K562 (cell line): ENCODE results near the gene TCF25. TPM values are rescaled to one million over a fixed set of nuclear protein-coding genes. Genes with fewer than 3 reads are reported as not detected.

Experiments
- ATAC-seq: fragments of 200-7000 bp; cut with Tn5 transposase; 3 replicates; pipeline ENCODE4 v1.9.1; 2020; ENCODE audit warnings: moderate library complexity
- BruUV-seq: library from RNA; stranded (reverse); fragments of 400-500 nt; replicated peaks from 2 replicates; lab custom pipeline; 2021; lab: Mats Ljungman, UMichigan
- CTCF ChIA-PET: fragments of 300-600 bp; formaldehyde crosslinking; extraction: SDS; loops from one replicate; lab custom pipeline; 2021; ENCODE audit warnings: low intra/inter-chr PET ratio; lab: Yijun Ruan, JAX
- POLR2A ChIA-PET: fragments of 300-600, 350-650 bp; sonication (Branson Sonifier 250); formaldehyde crosslinking; extraction: SDS; loops from one replicate; lab custom pipeline; 2021; ENCODE audit warnings: antibody characterized with exemption, inconsistent platforms; lab: Yijun Ruan, JAX
- DNase-seq, 4 experiments: peaks; one replicate each; pipeline versions ENCODE4 v3.0.0 to v3.0.0-alpha.2; 2011 to 2018; ENCODE audit warnings: low spot score in 3 of 4, mixed read lengths in 3 of 4; ENCODE audit errors: extremely low read depth in 1 of 4
- FAIRE-seq: peaks from 2 replicates; lab custom pipeline; 2011; peaks lifted over from hg19 to GRCh38; lab: Jason Lieb, UNC
- H2AFZ ChIP-seq: 2 replicates; pipeline ENCODE4 v1.6.0; 2011; ENCODE audit warnings: low read depth, low read length, control low read depth, inconsistent platforms
- H3K27ac ChIP-seq: fragments of 200-600 bp; 3 replicates; pipeline ENCODE4 v1.8.0; 2011; ENCODE audit warnings: low read depth, mild to moderate bottlenecking, control low read depth, inconsistent platforms, low read length, moderate library complexity, mixed read lengths; ENCODE audit errors: extremely low read depth
- H3K27me3 ChIP-seq, 2 experiments: fragments of 300-600 bp in 1 of 2; 2 replicates in 1 of 2; 3 replicates in 1 of 2; pipeline versions ENCODE4 v1.6.0 to v1.8.0; 2011; ENCODE audit warnings: inconsistent platforms in 2 of 2, low read length in 2 of 2, mild to moderate bottlenecking in 1 of 2, mixed read lengths in 1 of 2, moderate library complexity in 1 of 2; ENCODE audit not compliant: control insufficient read depth in 2 of 2, insufficient read depth in 2 of 2
- H3K36me3 ChIP-seq: fragments of 300-600 bp; 3 replicates; pipeline ENCODE4 v1.8.0; 2011; ENCODE audit warnings: mild to moderate bottlenecking, low read length, inconsistent platforms; ENCODE audit not compliant: control insufficient read depth, insufficient read depth
- H3K4me1 ChIP-seq, 2 experiments: fragments of 200-600 bp in 1 of 2; replicated peaks in 1 of 2; 2 replicates in 1 of 2; 3 replicates in 1 of 2; pipeline versions ENCODE4 v1.5.1 to v1.8.0; 2011; ENCODE audit warnings: inconsistent platforms in 2 of 2, low read length in 2 of 2, mild to moderate bottlenecking in 1 of 2, mixed read lengths in 1 of 2, moderate library complexity in 1 of 2; ENCODE audit not compliant: control insufficient read depth in 2 of 2, insufficient read depth in 2 of 2
- H3K4me2 ChIP-seq: 2 replicates; pipeline ENCODE4 v1.6.1; 2011; ENCODE audit warnings: low read length, control low read depth, inconsistent platforms, mixed read lengths; ENCODE audit not compliant: insufficient read depth
- H3K4me3 ChIP-seq: fragments of 200-600 bp; sonication (generic), shearing (Covaris generic); 2 replicates; pipeline ENCODE4 v1.5.1; 2016; ENCODE audit warnings: control low read depth, inconsistent platforms
- H3K79me2 ChIP-seq: fragments of 200-600 bp; 3 replicates; pipeline ENCODE4 v1.8.0; 2011; ENCODE audit warnings: low read length, inconsistent platforms; ENCODE audit not compliant: control insufficient read depth, insufficient read depth
- H3K9ac ChIP-seq, 2 experiments: 2 replicates each; pipeline versions ENCODE4 v1.6.0 to v1.6.1; 2011; ENCODE audit warnings: low read depth in 2 of 2, low read length in 2 of 2, control low read depth in 1 of 2, inconsistent platforms in 1 of 2, mild to moderate bottlenecking in 1 of 2, mixed read lengths in 1 of 2; ENCODE audit not compliant: insufficient read depth in 1 of 2
- H3K9me1 ChIP-seq: one replicate; pipeline ENCODE4 v1.6.0; 2011; ENCODE audit warnings: inconsistent platforms, mild to moderate bottlenecking, low read length, moderate library complexity; ENCODE audit not compliant: control insufficient read depth, insufficient read depth
- H3K9me3 ChIP-seq: replicated peaks from 2 replicates; pipeline ENCODE4 v1.5.1; 2011; ENCODE audit warnings: low read depth, low read length, inconsistent platforms; ENCODE audit not compliant: control insufficient read depth, insufficient read depth
- H4K20me1 ChIP-seq: replicated peaks from 2 replicates; pipeline ENCODE4 v1.6.1; 2011; ENCODE audit warnings: low read length, inconsistent platforms, mixed read lengths; ENCODE audit not compliant: control insufficient read depth, insufficient read depth
- HMG20A ChIP-seq: fragments of 450-650 bp; formaldehyde crosslinking; conservative IDR thresholded peaks from 2 replicates; pipeline ENCODE4 v1.4.0; 2020; ENCODE audit warnings: mild to moderate bottlenecking, mixed read lengths
- MBD1 ChIP-seq: fragments of 250-450 bp; sonication (Bioruptor Pico); IDR thresholded peaks from 2 replicates; pipeline ENCODE4 v1.8.0; 2022; ENCODE audit warnings: inconsistent platforms
- POLR2B ChIP-seq: fragments of 450-650 bp; IDR thresholded peaks from 2 replicates; pipeline ENCODE4 v1.6.1; 2018; ENCODE audit warnings: low read depth; ENCODE audit not compliant: partially characterized antibody
- RBFOX2 ChIP-seq: fragments of 200-400 bp; formaldehyde crosslinking; IDR thresholded peaks from 2 replicates; pipeline ENCODE4 v1.6.1; 2017; ENCODE audit warnings: low read depth, mild to moderate bottlenecking, low read length, moderate library complexity
- ZNF146 ChIP-seq: IDR thresholded peaks from one replicate; pipeline ENCODE4 v1.6.1; 2018; ENCODE audit warnings: missing compliant biosample characterization; ENCODE audit not compliant: unreplicated experiment
- ZSCAN32 ChIP-seq: fragments of 450-650 bp; formaldehyde crosslinking; IDR thresholded peaks from 2 replicates; pipeline ENCODE4 v1.4.0; 2020; ENCODE audit warnings: mild to moderate bottlenecking, moderate library complexity
- WGBS: fragments of 100-300 bp; shearing (Covaris generic); methylation state at CpG from one replicate; pipeline ENCODE4 v1.1.6; 2016; ENCODE audit warnings: low coverage, mixed read lengths; ENCODE audit not compliant: insufficient coverage; ENCODE audit errors: missing lambda C conversion rate; 5-methylcytosine and 5-hydroxymethylcytosine counted together
- in situ Hi-C: fragments of 300-500 bp; cut with MboI; formaldehyde crosslinking; loops from 4 replicates; pipeline ENCODE4 v1.15.0; 2018; ENCODE audit warnings: inconsistent platforms, mixed read lengths
- intact Hi-C: fragments of 100-400 bp; cut with micrococcal nuclease; formaldehyde crosslinking; loops from 2 replicates; pipeline ENCODE4 v1.14.2; 2022
- polyA plus RNA-seq, 8 experiments: library from polyadenylated mRNA; depleted of rRNA in 4 of 8; stranded (reverse) in 5 of 8; unstranded in 3 of 8; fragments of >200 nt; fragmentation: Nextera tagmentation in 2 of 8; fragmentation: Illumina TruSeq in 1 of 8; extraction: Ambion mirVana in 2 of 8; extraction: Trizol in 1 of 8; gene quantifications; 2 replicates each; pipeline versions ENCODE4 v1.2.1 to v1.2.3, GENCODE V29; 2011 to 2014; ENCODE audit warnings: inconsistent platforms in 1 of 8, missing spikeins in 1 of 8
- total RNA-seq, 7 experiments: library from RNA; depleted of rRNA in 6 of 7; stranded (reverse); fragments of >200 nt in 6 of 7; fragmentation: Illumina TruSeq in 2 of 7; extraction: Trizol in 2 of 7; gene quantifications; 2 replicates each; pipeline versions ENCODE4 v1.2.1 to v1.2.3, GENCODE V29; 2011 to 2021; ENCODE audit warnings: low replicate concordance in 1 of 7

The TCF25 gene
- total and polyA plus RNA-seq, 9 of the 15 experiments (the other 6 are each of a cell fraction or from before 2014, with no cell fraction given) = 9.0 to 154 (median 83.8) TPM

- Histone ChIP-seq H3K36me3 (peaks cover 34% of the 10 kb centered on the region; the same call in 1 of the 3 replicates), H2AFZ (no peak overlapping the region), H3K9me3 (no peaks in the 10 kb centered on the region), H3K9ac (peak overlapping the region in 1 of 2 experiments; percentile 66; a peak in 1 of 4 replicates), H4K20me1 (no peaks in the 10 kb centered on the region), H3K27ac (no peak overlapping the region), H3K4me3 (no peak overlapping the region), H3K9me1 (peaks cover 3% of the 10 kb centered on the region), H3K4me1 (peaks cover 0 to 37% of the 10 kb centered on the region in 2 experiments; a peak in 3 of 5 replicates), H3K4me2 (no peak overlapping the region), H3K27me3 (no peaks in the 10 kb centered on the region), H3K79me2 (peaks cover 9% of the 10 kb centered on the region)
- FAIRE-seq = no peak
- BruUV-seq = no TSS peak
- no peak for ATAC-seq
- WGBS = 77% methylated on average over 5 of the region's 6 CpGs
- in situ Hi-C loops (no loop called here), intact Hi-C loops (no loop called here)
- TF ChIP-seq ZSCAN32 (CRISPR knock-in tag) = no peak
- TF ChIP-seq RBFOX2 = 0 out of 2 replicates have a peak, but pooled peaks have one; percentile 7
- TF ChIP-seq HMG20A (CRISPR knock-in tag) = no peak
- TF ChIP-seq POLR2B = no peak
- no peak for TF ChIP-seq ZNF146 (CRISPR knock-in tag)
- no peak for TF ChIP-seq MBD1 (CRISPR knock-in tag)
- CTCF ChIA-PET = no interaction called here
- no peak for DNase-seq
- POLR2A ChIA-PET = interaction anchor here (1.2 to 2.4 kb wide), 2 partner anchors 13 to 18 kb away, joined by 3 to 11 read pairs; no protein-coding TSS in a partner anchor
These were observed 79.2 kb downstream of the TCF25 start for GRCh38 chr16:89952551-89952950.
